AG04449 (cell line): ENCODE data around the gene NLGN1.

ENCODE experiments used
- CTCF ChIA-PET: fragments of 350-600 bp; formaldehyde crosslinking; extraction: SDS; loops from one replicate; lab custom pipeline; 2021; ENCODE audit warnings: antibody characterized with exemption; lab: Yijun Ruan, JAX
- POLR2A ChIA-PET: fragments of 400-600, 350-600 bp; formaldehyde crosslinking; extraction: SDS; loops from one replicate; lab custom pipeline; 2020; ENCODE audit warnings: antibody characterized with exemption, inconsistent platforms; lab: Yijun Ruan, JAX
- DNase-seq: peaks from one replicate; pipeline ENCODE4 v3.0.0-alpha.2; 2010; ENCODE audit warnings: low read depth, low spot score
- H3K4me3 ChIP-seq: 2 replicates; pipeline ENCODE4 v1.5.1; 2011; ENCODE audit warnings: low read depth, mild to moderate bottlenecking, control low read depth, low read length
- CTCF ChIP-seq: IDR thresholded peaks from one replicate; pipeline ENCODE4 v1.5.1; 2011; ENCODE audit warnings: mild to moderate bottlenecking, moderate library complexity, low read length, control low read depth, inconsistent platforms; ENCODE audit not compliant: insufficient read depth; ENCODE audit errors: missing control alignments

Gene NLGN1

GRCh38 chr3:173938159-173938558 lies 540.6 kb downstream of the NLGN1 start:
- H3K4me3 ChIP-seq = no peak overlapping the region
- no peak for TF ChIP-seq CTCF
- DNase-seq = no peak
- POLR2A ChIA-PET = no interaction called here
- CTCF ChIA-PET = interaction anchor here (1.5 kb wide), 1 partner anchor 204 kb away, joined by 4 read pairs; no protein-coding TSS in a partner anchor

GRCh38 chr3:173938616-173939015 lies 541.1 kb downstream of the NLGN1 start:
- POLR2A ChIA-PET = no interaction called here
- CTCF ChIA-PET = interaction anchor here (1.5 kb wide), 1 partner anchor 205 kb away, joined by 4 read pairs; no protein-coding TSS in a partner anchor
- DNase-seq = no peak
- TF ChIP-seq CTCF = no peak
- no peak overlapping the region for H3K4me3 ChIP-seq

GRCh38 chr3:173939331-173939730 lies 541.8 kb downstream of the NLGN1 start:
- ChIA-PET POLR2A (no interaction called here), CTCF (no interaction called here)
- no peak for TF ChIP-seq CTCF
- no peak overlapping the region for H3K4me3 ChIP-seq
- no peak for DNase-seq

- CTCF ChIA-PET = no interaction called here
Measured at GRCh38 chr3:173943264-173943663, 545.7 kb downstream of the NLGN1 start.

GRCh38 chr3:173945170-173945569 lies 547.6 kb downstream of the NLGN1 start:
- no peak overlapping the region for H3K4me3 ChIP-seq
- ChIA-PET CTCF (interaction anchor here (1.5 kb wide), 1 partner anchor 12 kb away, joined by 3 read pairs; no protein-coding TSS in a partner anchor), POLR2A (no interaction called here)
- no peak for DNase-seq
- TF ChIP-seq CTCF = no peak

More at GRCh38 chr3:173943264-173943663, 545.7 kb downstream of the NLGN1 start:
- POLR2A ChIA-PET = no interaction called here
- no peak for DNase-seq
- no peak overlapping the region for H3K4me3 ChIP-seq
- no peak for TF ChIP-seq CTCF

GRCh38 chr3:173945806-173946205 lies 548.3 kb downstream of the NLGN1 start:
- H3K4me3 ChIP-seq = no peak overlapping the region
- ChIA-PET POLR2A (no interaction called here), CTCF (interaction anchor here (1.5 kb wide), 1 partner anchor 12 kb away, joined by 3 read pairs; no protein-coding TSS in a partner anchor)
- TF ChIP-seq CTCF = no peak
- DNase-seq = no peak
